HG03135 (cell line): ENCODE measurements around the gene MOB3B.
"Not testable (repeated sequence)": the region's sequence is repeated elsewhere in the genome, so short reads cannot be mapped to it uniquely, and the experiment has no call there.

Experiments
- ATAC-seq: cut with Tn5 transposase; IDR thresholded peaks from one replicate; pipeline ENCODE4 v1.9.1; 2021; ENCODE audit warnings: mild to moderate bottlenecking, moderate library complexity; ENCODE audit not compliant: unreplicated experiment

The MOB3B gene

GRCh38 chr9:27519466-27520465, 9.8 kb downstream of the MOB3B start:
- ATAC-seq: no peak

- no peak for ATAC-seq
Measured at GRCh38 chr9:27518809-27519208, 10.8 kb downstream of the MOB3B start.

GRCh38 chr9:27518006-27518405, 11.6 kb downstream of the MOB3B start:
- no peak for ATAC-seq

- ATAC-seq: no peak
Measured at GRCh38 chr9:27514551-27514950, 15.1 kb downstream of the MOB3B start.

GRCh38 chr9:27511771-27512170, 17.8 kb downstream of the MOB3B start:
- ATAC-seq: no peak

GRCh38 chr9:27510780-27511179, 18.8 kb downstream of the MOB3B start:
- ATAC-seq: no peak

- ATAC-seq: no peak
Measured at GRCh38 chr9:27506981-27507380, 22.6 kb downstream of the MOB3B start.

GRCh38 chr9:27505744-27506161, 23.9 kb downstream of the MOB3B start:
- ATAC-seq: no peak

- no peak for ATAC-seq
Measured at GRCh38 chr9:27504259-27504658, 25.4 kb downstream of the MOB3B start.

- ATAC-seq: no peak
Measured at GRCh38 chr9:27503623-27504022, 26.0 kb downstream of the MOB3B start.

GRCh38 chr9:27500902-27501301, 28.7 kb downstream of the MOB3B start:
- ATAC-seq: not testable (repeated sequence)

- ATAC-seq: no peak
Measured at GRCh38 chr9:27499451-27499850, 30.2 kb downstream of the MOB3B start.

GRCh38 chr9:27497883-27498417, 31.7 kb downstream of the MOB3B start:
- no peak for ATAC-seq

- no peak for ATAC-seq
Measured at GRCh38 chr9:27496135-27496504, 33.5 kb downstream of the MOB3B start.

- ATAC-seq: no peak
Measured at GRCh38 chr9:27495480-27496134, 34.0 kb downstream of the MOB3B start.

GRCh38 chr9:27491154-27491553, 38.5 kb downstream of the MOB3B start:
- no peak for ATAC-seq

GRCh38 chr9:27489087-27489876, 40.3 kb downstream of the MOB3B start:
- peak; percentile 82 for ATAC-seq

- ATAC-seq: no peak
Measured at GRCh38 chr9:27487927-27488326, 41.7 kb downstream of the MOB3B start.

GRCh38 chr9:27487128-27487640, 42.4 kb downstream of the MOB3B start:
- ATAC-seq: no peak

GRCh38 chr9:27485158-27485557, 44.5 kb downstream of the MOB3B start:
- ATAC-seq: peak; percentile 78

- no peak for ATAC-seq
Measured at GRCh38 chr9:27483576-27483975, 46.0 kb downstream of the MOB3B start.
